ENCODE measurements around the gene IL17B. TPM values are rescaled to one million over a fixed set of nuclear protein-coding genes. Genes with fewer than 3 reads are reported as not detected.

Gene IL17B
- total and polyA plus RNA-seq, 2 donors (not counting 3 experiments of a cell fraction or from before 2014, with no cell fraction given) = not detected

DNA sequence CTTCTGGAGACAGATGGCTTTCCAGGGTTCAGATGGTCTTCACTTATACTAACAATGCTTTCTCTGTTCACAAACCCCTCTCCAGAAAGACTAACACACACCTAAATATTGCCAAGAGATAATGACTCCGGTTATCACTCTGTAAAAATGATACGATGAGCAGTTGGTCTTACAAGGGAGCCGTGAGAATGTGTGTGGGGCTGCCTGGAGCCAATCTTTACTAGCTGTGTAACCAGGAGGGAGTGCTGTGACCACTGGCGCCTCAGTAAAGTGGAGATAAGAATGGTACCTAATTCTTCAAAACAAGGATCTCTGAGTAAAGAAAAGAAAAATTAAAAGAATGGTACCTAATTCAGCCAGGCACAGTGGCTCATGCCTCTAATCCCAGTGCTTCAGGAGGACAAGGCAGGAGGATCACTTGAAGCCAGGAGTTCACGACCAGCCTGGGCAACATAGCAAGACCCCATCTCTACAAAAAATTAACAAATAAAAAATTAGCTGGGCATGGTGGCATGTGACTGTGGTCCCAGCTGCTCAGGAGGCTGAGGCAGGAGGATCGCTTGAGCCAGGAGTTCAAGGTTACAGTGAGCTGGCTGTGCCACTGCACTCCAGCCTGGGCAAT lies 39.9 kb upstream of the IL17B start:
- dilution Hi-C loops (cut with MboI; ENCODE audit: extremely low pct_ligation_motif_present, low sequenced_read_pairs) = no loop called here
- Histone ChIP-seq H3K27ac (ENCODE audit: insufficient read depth, low read depth, low read length) (no peak overlapping the region), H3K79me2 (ENCODE audit: control insufficient read depth, insufficient read depth, low read length) (no peaks in the 10 kb centered on the region), H3K4me1 (ENCODE audit: control insufficient read depth, extremely low read depth, insufficient read depth, low read length) (peaks cover 10% of the 10 kb centered on the region), H3K4me3 (replicated peaks in 1 of 3; ENCODE audit: insufficient read depth in 1 of 3, low read depth in 1 of 3, low read length in 3 of 3) (no peak overlapping the region), H2AFZ (ENCODE audit: low read depth, low read length) (no peak overlapping the region), H3K36me3 (ENCODE audit: control insufficient read depth in 2 of 2, extremely low read depth in 1 of 2, insufficient read depth in 2 of 2, low read length in 2 of 2) (no peaks in the 10 kb centered on the region), H4K20me1 (replicated peaks; ENCODE audit: control insufficient read depth, extremely low read depth, insufficient read depth, low read length) (no peaks in the 10 kb centered on the region), H3K9me3 (replicated peaks; ENCODE audit: control insufficient read depth, insufficient read depth, low read length) (no peaks in the 10 kb centered on the region), H3K9ac (replicated peaks; ENCODE audit: extremely low read depth, insufficient read depth, low read length) (no peak overlapping the region), H3K27me3 (ENCODE audit: control insufficient read depth in 2 of 2, insufficient read depth in 2 of 2, low read length in 2 of 2) (no peaks in the 10 kb centered on the region), H3K4me2 (ENCODE audit: insufficient read depth, low read length) (no peak overlapping the region), H3K9me1 (replicated peaks; ENCODE audit: control insufficient read depth, extremely low read depth, insufficient read depth, low read length) (no peaks in the 10 kb centered on the region)
- CTCF ChIA-PET = interaction anchor here (1.0 to 2.4 kb wide), 3 partner anchors 13 to 47 kb away, joined by 3 to 10 read pairs (median 4); no protein-coding TSS in a partner anchor
- no peak for FAIRE-seq
- intact Hi-C loops (cut with micrococcal nuclease) = no loop called here
- no TSS peak for BruUV-seq (replicated peaks)
- POLR2A ChIA-PET = no interaction called here
- TF ChIP-seq POLR2A (IDR thresholded peaks at IDR 0.05; ENCODE audit: low read depth, low read length) = no peak
- no peak for TF ChIP-seq EZH2 (IDR thresholded peaks at IDR 0.05; ENCODE audit: borderline replicate concordance, low read depth, low read length, severe bottlenecking)
- TF ChIP-seq POLR2AphosphoS5 (IDR thresholded peaks at IDR 0.05; ENCODE audit: insufficient read depth, low read depth, low read length) = no peak
- TF ChIP-seq, protein P1, sequence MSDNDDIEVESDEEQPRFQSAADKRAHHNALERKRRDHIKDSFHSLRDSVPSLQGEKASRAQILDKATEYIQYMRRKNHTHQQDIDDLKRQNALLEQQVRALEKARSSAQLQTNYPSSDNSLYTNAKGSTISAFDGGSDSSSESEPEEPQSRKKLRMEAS (IDR thresholded peaks at IDR 0.05; ENCODE audit: insufficient read depth, insufficient read length) = no peak
- no peak for TF ChIP-seq JUN (IDR thresholded peaks at IDR 0.05; ENCODE audit: borderline replicate concordance, insufficient read depth, insufficient read length, low read depth)
- TF ChIP-seq, protein P2, sequence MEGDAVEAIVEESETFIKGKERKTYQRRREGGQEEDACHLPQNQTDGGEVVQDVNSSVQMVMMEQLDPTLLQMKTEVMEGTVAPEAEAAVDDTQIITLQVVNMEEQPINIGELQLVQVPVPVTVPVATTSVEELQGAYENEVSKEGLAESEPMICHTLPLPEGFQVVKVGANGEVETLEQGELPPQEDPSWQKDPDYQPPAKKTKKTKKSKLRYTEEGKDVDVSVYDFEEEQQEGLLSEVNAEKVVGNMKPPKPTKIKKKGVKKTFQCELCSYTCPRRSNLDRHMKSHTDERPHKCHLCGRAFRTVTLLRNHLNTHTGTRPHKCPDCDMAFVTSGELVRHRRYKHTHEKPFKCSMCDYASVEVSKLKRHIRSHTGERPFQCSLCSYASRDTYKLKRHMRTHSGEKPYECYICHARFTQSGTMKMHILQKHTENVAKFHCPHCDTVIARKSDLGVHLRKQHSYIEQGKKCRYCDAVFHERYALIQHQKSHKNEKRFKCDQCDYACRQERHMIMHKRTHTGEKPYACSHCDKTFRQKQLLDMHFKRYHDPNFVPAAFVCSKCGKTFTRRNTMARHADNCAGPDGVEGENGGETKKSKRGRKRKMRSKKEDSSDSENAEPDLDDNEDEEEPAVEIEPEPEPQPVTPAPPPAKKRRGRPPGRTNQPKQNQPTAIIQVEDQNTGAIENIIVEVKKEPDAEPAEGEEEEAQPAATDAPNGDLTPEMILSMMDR (IDR thresholded peaks at IDR 0.05; ENCODE audit: extremely low read depth in 1 of 2, insufficient read depth in 1 of 2, low read depth in 1 of 2, low read length in 2 of 2) = no peak
- no peak for TF ChIP-seq FOS (IDR thresholded peaks at IDR 0.05; ENCODE audit: borderline replicate concordance, insufficient read depth, low read length)
- TF ChIP-seq GATA2 (IDR thresholded peaks at IDR 0.05; ENCODE audit: insufficient read depth, insufficient read length, low read depth, low read length) = no peak
- no peak for TF ChIP-seq MYC (IDR thresholded peaks at IDR 0.05; ENCODE audit: low read depth, low read length)
- no peak for DNase-seq (ENCODE audit: low read depth, low spot score)

Data from endothelial cell of umbilical vein (primary cell).